HG02938 (cell line): Measurements from ENCODE around the gene CREB3L1.

Source experiments
- ATAC-seq: cut with Tn5 transposase; IDR thresholded peaks from one replicate; pipeline ENCODE4 v1.9.1; 2021; ENCODE audit warnings: mild to moderate bottlenecking, moderate library complexity; ENCODE audit not compliant: unreplicated experiment

Gene CREB3L1

GRCh38 chr11:46321757-46322156, 44.3 kb downstream of the CREB3L1 start:
- no peak for ATAC-seq

- no peak for ATAC-seq
Measured at GRCh38 chr11:46322759-46323158, 45.3 kb downstream of the CREB3L1 start.

GRCh38 chr11:46326813-46327416, 49.5 kb downstream of the CREB3L1 start:
- ATAC-seq = no peak

GRCh38 chr11:46327829-46328228, 50.4 kb downstream of the CREB3L1 start:
- ATAC-seq = no peak

GRCh38 chr11:46330154-46330553, 52.7 kb downstream of the CREB3L1 start:
- ATAC-seq = no peak

GRCh38 chr11:46330563-46331281, 53.3 kb downstream of the CREB3L1 start:
- no peak for ATAC-seq

GRCh38 chr11:46331282-46331984, 54.0 kb downstream of the CREB3L1 start:
- no peak for ATAC-seq

- no peak for ATAC-seq
Measured at GRCh38 chr11:46332093-46332567, 54.7 kb downstream of the CREB3L1 start.

GRCh38 chr11:46332568-46333393, 55.3 kb downstream of the CREB3L1 start:
- no peak for ATAC-seq

GRCh38 chr11:46333394-46333947, 56.0 kb downstream of the CREB3L1 start:
- ATAC-seq = no peak

- ATAC-seq = no peak
Measured at GRCh38 chr11:46334211-46334610, 56.7 kb downstream of the CREB3L1 start.

GRCh38 chr11:46335271-46335670, 57.8 kb downstream of the CREB3L1 start:
- ATAC-seq = no peak

- no peak for ATAC-seq
Measured at GRCh38 chr11:46335890-46336562, 58.6 kb downstream of the CREB3L1 start.

- no peak for ATAC-seq
Measured at GRCh38 chr11:46336563-46337180, 59.2 kb downstream of the CREB3L1 start.

- no peak for ATAC-seq
Measured at GRCh38 chr11:46337626-46338345, 60.3 kb downstream of the CREB3L1 start.

- no peak for ATAC-seq
Measured at GRCh38 chr11:46338636-46338987, 61.1 kb downstream of the CREB3L1 start.

GRCh38 chr11:46338988-46339666, 61.7 kb downstream of the CREB3L1 start:
- ATAC-seq = no peak

- no peak for ATAC-seq
Measured at GRCh38 chr11:46339816-46340215, 62.4 kb downstream of the CREB3L1 start.

GRCh38 chr11:46341454-46341853, 64.0 kb downstream of the CREB3L1 start:
- no peak for ATAC-seq
